GM12891 (cell line): ENCODE data around the gene NKX2-8. TPM values are rescaled to one million over a fixed set of nuclear protein-coding genes. Genes with fewer than 3 reads are reported as not detected.

Experiments
- DNase-seq: peaks from one replicate; pipeline ENCODE4 v3.0.0; 2011; ENCODE audit warnings: low spot score; ENCODE audit not compliant: insufficient read length
- FAIRE-seq: peaks from 2 replicates; lab custom pipeline; 2011; peaks lifted over from hg19 to GRCh38; lab: Jason Lieb, UNC
- PAX5 ChIP-seq: IDR thresholded peaks from 2 replicates; pipeline ENCODE4 v1.6.1; 2011; ENCODE audit warnings: low read length, moderate library complexity, mild to moderate bottlenecking; ENCODE audit not compliant: insufficient read depth, severe bottlenecking
- POLR2A ChIP-seq: IDR thresholded peaks from 2 replicates; pipeline ENCODE4 v1.6.1; 2011; ENCODE audit warnings: low read depth, low read length, control low read depth
- POLR2AphosphoS5 ChIP-seq: IDR thresholded peaks from 2 replicates; pipeline ENCODE4 v1.6.1; 2011; ENCODE audit warnings: low read depth, low read length, control low read depth
- POU2F2 ChIP-seq: IDR thresholded peaks from 2 replicates; pipeline ENCODE4 v1.6.1; 2011; ENCODE audit warnings: low read depth, mild to moderate bottlenecking, control low read depth, low read length, moderate library complexity
- SPI1 ChIP-seq: IDR thresholded peaks from 2 replicates; pipeline ENCODE4 v1.6.1; 2011; ENCODE audit warnings: low read depth, low read length, control low read depth
- TAF1 ChIP-seq: IDR thresholded peaks from 2 replicates; pipeline ENCODE4 v1.6.1; 2011; ENCODE audit warnings: low read depth, low read length, control low read depth
- polyA plus RNA-seq: library from polyadenylated mRNA; unstranded; fragments of >200 nt; gene quantifications from one replicate; pipeline ENCODE4 v1.2.1, GENCODE V29; 2012; ENCODE audit warnings: low read depth, missing spikeins, inconsistent platforms; ENCODE audit not compliant: missing spikeins

The NKX2-8 gene
- polyA plus RNA-seq, result not detected

DNA sequence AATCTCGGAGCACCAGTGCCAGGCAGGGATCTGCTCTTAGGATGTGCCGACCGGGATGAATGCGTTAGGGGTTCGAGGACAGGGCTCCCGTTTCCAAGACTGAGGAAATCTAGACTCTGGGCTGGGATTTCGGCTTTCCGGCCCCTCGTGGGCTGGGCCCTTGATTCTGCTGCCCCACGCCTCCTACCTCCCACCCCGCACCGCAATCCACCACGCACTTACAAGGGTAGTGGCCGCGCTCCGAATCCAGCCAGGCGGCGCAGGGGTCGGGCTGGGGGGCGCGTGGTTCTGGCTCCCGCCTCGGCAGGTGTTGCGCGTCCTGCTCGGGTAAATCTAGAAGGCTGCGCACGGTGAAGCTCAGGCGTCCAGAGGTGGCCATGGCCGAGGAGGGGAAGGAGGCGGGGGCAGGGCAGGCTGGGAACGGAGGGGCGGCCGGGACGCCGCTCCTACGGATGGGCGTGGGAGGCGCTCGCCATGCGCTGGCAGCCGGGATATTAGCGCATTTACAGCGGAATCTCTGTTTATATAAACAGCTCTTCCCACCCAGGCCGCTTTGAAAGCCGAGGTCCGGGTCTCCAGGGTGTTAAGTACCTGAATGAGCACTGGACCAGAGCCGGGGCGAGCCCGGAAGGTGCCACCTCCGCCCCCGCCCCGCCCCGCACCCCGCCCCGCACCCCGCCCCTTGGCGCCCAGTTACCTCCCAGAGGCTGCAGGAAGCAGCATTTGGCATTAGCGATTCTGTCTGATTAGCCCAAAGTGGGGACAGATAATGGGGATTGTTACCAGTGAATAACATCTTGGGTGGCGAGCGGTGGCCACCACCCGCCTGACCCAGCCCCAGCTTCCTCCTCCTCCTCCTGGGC lies at the start of gene NKX2-8:
Gene NKX2-8, minus strand, starts transcription at position 604 of the 863 bp plus-strand sequence. Its CDS starts 225 bp downstream, at position 379.
- TF ChIP-seq PAX5 (no peak), SPI1 (no peak), POLR2A (no peak), POU2F2 (no peak), POLR2AphosphoS5 (no peak), TAF1 (no peak)
- DNase-seq, result no peak

DNA sequence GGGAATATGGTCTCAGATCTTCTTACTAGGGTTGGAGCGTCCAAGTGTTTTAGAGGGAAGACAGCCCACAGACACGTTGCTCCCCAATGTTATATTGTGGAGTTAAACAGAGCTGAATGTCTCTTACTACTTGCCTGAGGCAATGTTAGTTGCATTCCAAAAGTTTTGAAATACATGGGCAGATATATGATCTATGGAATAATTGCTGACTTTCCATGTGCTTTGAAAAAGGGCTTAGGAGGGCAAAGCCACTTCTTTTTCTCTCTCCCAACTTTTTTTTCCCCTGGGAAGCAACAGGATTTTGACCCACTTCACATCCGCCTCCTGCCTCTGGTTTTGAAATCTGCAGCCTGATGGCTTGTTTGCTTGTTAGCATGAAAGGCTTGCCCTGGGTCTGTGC lies 45.6 kb upstream of the NKX2-8 start:
- no peak for DNase-seq
- TF ChIP-seq POLR2AphosphoS5, result no peak
- no peak for TF ChIP-seq TAF1
- TF ChIP-seq SPI1, result no peak
- TF ChIP-seq POLR2A, result no peak
- no peak for TF ChIP-seq POU2F2
- TF ChIP-seq PAX5, result no peak
- no peak for FAIRE-seq

More for the DNA sequence above, at the start of gene NKX2-8:
- FAIRE-seq, result no peak

- no peak for TF ChIP-seq POU2F2
- no peak for TF ChIP-seq POLR2A
- no peak for TF ChIP-seq PAX5
- no peak for TF ChIP-seq TAF1
- TF ChIP-seq SPI1, result no peak
- no peak for TF ChIP-seq POLR2AphosphoS5
- no peak for FAIRE-seq
Measured at GRCh38 chr14:36626151-36626550, 43.7 kb upstream of the NKX2-8 start.

GRCh38 chr14:36625436-36625835 lies 43.0 kb upstream of the NKX2-8 start:
- no peak for TF ChIP-seq POLR2AphosphoS5
- TF ChIP-seq POU2F2, result no peak
- no peak for TF ChIP-seq PAX5
- no peak for TF ChIP-seq POLR2A
- no peak for TF ChIP-seq TAF1
- no peak for FAIRE-seq

More at GRCh38 chr14:36626151-36626550, 43.7 kb upstream of the NKX2-8 start:
- DNase-seq, result no peak

GRCh38 chr14:36625014-36625413 lies 42.6 kb upstream of the NKX2-8 start:
- no peak for DNase-seq
- no peak for FAIRE-seq
- TF ChIP-seq TAF1 (no peak), POU2F2 (no peak), SPI1 (no peak), POLR2A (no peak), POLR2AphosphoS5 (no peak), PAX5 (no peak)

More at GRCh38 chr14:36625436-36625835, 43.0 kb upstream of the NKX2-8 start:
- DNase-seq, result no peak

DNA sequence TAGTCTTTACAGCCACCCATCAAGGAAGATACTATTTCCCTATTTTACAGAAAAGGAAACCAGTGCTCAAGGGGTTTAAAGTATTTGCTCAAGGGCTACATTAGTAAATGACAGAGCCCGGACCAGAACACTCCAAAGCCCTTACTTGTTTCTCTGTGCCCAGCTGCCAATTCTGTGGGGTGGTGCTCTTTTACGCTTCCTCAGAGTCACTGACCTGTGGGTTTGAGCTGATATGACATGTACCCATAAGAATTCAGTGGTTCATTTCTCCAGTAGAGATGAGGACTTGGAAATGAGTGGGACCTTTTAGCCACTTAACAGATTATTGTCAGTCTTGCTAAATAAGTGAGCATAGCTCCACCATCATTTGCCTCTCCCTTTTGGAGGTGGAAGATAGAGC lies 37.4 kb upstream of the NKX2-8 start:
- no peak for FAIRE-seq
- no peak for DNase-seq
- TF ChIP-seq POLR2AphosphoS5 (no peak), POLR2A (no peak), SPI1 (no peak), POU2F2 (no peak), TAF1 (no peak), PAX5 (no peak)

DNA sequence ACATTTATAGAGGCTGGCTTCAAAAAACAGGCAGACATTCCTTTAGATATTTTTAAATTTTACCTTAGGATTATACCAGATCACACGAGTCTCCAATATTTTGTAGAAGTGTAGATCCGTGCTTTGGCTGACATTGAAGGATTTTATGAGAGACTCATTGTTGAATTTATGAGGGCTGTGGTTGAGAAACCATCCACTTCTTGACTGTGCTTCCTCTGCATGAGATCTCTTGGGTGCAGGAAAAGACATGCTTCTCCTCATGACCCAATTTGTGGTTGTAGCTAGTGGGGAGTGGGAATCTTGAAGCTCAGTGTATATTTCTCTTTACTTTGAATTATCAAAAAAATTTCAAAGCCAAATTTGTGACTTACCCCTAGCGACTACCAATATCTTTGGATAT lies 36.7 kb upstream of the NKX2-8 start:
- no peak for TF ChIP-seq POLR2AphosphoS5
- no peak for TF ChIP-seq SPI1
- TF ChIP-seq POLR2A, result no peak
- no peak for TF ChIP-seq TAF1
- TF ChIP-seq POU2F2, result no peak
- no peak for TF ChIP-seq PAX5
- FAIRE-seq (no peak), DNase-seq (no peak)

DNA sequence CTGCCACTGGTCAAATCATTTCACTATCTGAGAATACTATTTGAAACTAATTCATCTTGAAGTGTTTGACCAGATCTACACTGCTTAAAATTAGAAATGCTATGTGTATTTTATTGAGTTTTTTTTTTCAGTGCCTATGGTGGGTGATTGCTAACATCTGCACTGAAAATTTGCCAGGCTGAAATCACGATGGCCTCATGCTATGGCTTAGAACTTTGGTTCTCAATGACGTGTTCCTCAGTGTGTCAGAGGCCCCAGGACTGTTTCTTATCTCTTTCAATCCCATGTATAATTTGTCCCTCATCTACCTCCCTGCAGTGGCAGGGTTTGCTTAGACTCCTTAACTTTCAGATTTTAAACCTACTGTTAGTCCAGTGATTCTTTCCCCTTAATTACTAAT lies 36.2 kb upstream of the NKX2-8 start:
- TF ChIP-seq POLR2A (no peak), POU2F2 (no peak), SPI1 (no peak), PAX5 (no peak), POLR2AphosphoS5 (no peak), TAF1 (no peak)
- FAIRE-seq (no peak), DNase-seq (no peak)

DNA sequence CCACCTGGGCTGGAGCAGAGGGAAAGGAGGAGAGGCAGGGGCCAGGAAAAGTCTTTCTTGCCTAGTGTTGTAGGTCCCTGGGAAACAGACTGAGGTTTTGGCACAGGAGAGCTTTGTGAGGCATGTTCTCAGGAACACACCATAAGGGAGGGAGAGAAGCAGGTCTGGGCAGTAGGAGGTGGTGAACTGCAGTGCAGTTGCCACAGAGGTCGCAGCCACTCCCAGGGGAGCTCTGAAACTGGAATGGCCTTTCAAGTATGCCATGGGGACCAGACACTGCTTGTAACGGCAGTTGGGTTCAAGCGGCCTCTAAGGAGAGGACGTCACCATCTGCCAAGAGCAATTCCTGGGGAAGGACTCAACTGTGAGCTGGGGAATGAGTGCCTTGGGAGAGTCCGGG lies 35.4 kb upstream of the NKX2-8 start:
- FAIRE-seq (no peak), DNase-seq (no peak)
- TF ChIP-seq POU2F2, result no peak
- no peak for TF ChIP-seq PAX5
- TF ChIP-seq POLR2A, result no peak
- no peak for TF ChIP-seq SPI1
- TF ChIP-seq POLR2AphosphoS5, result no peak
- TF ChIP-seq TAF1, result no peak
